DMS 273 (cell line): ENCODE measurements around the gene ADGRV1.
A peak's percentile ranks its signal among the peaks of the same experiment; 100 is the strongest.
"Not testable (repeated sequence)": the region's sequence is repeated elsewhere in the genome, so short reads cannot be mapped to it uniquely, and the experiment has no call there.

ENCODE experiments used
- DNase-seq: peaks from one replicate; lab custom pipeline; 2025; ENCODE audit not compliant: unreplicated experiment; lab: John Stamatoyannopoulos, UW

ADGRV1 gene

DNA sequence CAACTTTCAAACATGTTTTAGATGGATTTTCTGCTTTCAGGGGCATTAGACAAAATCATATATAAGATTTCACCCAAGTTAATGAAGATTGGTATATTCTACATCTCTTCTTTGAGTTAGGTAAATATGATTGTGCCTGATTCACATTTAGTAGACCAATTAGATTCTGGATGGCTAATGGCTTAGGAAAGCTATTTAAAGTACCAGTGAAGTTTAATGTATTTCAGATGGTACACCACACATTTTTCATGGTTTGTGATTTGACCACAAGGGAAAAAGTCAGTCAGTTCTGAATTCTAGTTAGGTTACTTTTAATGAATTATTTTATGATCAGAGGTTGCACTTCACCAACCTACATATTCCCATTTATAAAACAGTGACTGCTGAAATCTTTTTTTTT lies 409.7 kb downstream of the ADGRV1 start:
- DNase-seq, result no peak

- DNase-seq, result not testable (repeated sequence)
Measured at GRCh38 chr5:90969945-90970344, 411.3 kb downstream of the ADGRV1 start.

- no peak for DNase-seq
Measured at GRCh38 chr5:90981177-90981576, 422.6 kb downstream of the ADGRV1 start.

GRCh38 chr5:90981821-90982220 lies 423.2 kb downstream of the ADGRV1 start:
- no peak for DNase-seq

- no peak for DNase-seq
Measured at GRCh38 chr5:90982576-90982975, 424.0 kb downstream of the ADGRV1 start.

- no peak for DNase-seq
Measured at GRCh38 chr5:90983148-90983547, 424.6 kb downstream of the ADGRV1 start.

- DNase-seq, result no peak
Measured at GRCh38 chr5:90983711-90984124, 425.1 kb downstream of the ADGRV1 start.

- no peak for DNase-seq
Measured at GRCh38 chr5:90985341-90985740, 426.7 kb downstream of the ADGRV1 start.

DNA sequence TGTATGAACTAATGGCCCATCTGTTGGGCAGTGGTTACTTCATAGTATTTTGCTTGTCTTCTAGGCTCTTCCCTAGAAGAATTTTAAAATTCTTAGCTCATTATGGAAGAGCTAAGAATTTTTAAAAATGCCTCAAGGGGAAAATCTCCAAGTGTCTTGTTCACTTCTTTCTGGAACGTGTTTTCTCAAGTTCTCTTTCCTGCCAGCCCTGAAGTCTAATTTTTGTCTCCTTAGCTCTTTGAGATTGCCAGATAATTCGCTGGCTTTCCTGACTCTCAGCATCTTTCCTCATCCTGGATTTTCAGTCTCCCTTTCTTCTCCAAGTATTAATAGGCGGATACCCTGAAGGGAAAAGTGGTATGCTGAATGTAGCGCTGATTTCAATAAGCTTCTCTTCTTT lies 429.1 kb downstream of the ADGRV1 start:
- DNase-seq, result no peak

GRCh38 chr5:90991201-90991600 lies 432.6 kb downstream of the ADGRV1 start:
- no peak for DNase-seq

DNA sequence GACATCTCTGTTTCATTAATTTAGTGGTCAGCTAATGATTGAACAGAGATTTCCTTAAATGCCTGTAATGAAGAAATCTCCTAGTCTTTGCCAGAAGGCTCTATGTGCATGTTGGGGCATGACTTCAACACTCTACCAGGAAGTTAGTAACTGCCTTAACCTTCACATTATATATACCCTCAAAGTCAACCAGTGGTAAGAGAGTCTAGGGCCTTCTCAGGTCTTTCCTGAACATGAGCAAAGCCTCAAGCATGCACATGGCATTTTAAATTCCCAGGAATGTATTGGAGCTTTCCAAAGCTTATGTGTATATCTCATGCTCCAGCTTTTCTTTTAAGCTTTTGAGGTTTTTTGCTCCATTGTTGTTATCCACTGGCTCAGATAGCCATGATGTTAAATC lies 436.2 kb downstream of the ADGRV1 start:
- no peak for DNase-seq

- DNase-seq, result no peak
Measured at GRCh38 chr5:90996089-90996488, 437.5 kb downstream of the ADGRV1 start.

DNA sequence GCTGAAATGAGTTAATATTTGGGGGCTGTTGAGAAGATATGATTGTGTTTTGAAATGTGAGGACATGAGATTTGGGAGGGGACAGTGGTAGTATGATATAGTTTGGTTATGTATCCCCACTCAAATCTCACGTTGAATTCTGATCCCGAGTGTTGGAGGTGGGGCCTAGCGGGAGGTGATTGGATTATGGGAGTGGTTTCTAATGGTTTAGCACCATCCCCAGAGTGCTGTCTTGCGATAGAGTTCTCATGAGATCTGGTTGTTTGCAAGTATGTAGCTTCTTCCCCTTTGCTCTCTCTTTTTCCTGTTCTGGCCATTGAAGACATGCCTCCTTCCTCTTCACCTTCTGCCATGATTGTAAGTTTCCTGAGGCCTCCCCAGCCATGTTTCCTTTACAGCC lies 438.5 kb downstream of the ADGRV1 start:
- DNase-seq, result no peak

DNA sequence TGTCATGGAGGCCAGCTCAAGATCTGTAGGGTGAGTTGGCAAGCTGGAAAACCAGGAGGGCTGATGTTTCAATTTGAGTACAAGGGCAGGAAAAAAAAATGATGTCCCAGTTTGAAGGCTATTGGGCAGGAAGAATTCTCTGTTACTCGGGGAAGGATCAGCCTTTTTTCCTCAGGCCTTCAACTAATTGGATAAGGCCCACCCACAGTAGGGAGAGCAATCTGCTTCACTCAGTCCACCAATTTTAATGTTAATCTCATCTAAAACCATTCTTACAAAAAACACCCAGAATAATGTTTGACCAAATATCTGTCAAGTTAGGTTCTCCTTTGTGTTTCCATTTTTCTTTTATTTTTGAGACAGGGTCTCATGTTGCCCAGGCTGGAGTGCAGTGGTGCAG lies 442.1 kb downstream of the ADGRV1 start:
- no peak for DNase-seq

DNA sequence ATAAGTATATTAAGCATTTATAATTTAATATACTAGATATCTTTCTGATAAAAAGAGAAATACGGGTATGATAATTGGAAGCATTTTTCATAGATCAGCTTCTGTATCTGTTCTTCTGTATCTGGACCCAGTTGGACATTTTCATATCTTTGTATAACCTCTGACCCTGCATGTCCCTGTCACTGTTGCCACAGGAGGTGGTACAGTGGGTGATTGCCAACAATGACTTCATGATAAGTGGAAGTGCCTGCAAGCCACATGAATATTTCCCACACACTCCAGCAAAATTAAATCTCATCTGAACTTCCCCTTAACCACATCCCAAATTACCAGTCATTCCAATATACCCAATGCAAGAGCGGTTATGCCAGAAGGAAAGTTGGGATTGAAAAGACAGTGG lies 448.1 kb downstream of the ADGRV1 start:
- no peak for DNase-seq

- DNase-seq, result no peak
Measured at GRCh38 chr5:91007251-91007650, 448.7 kb downstream of the ADGRV1 start.

DNA sequence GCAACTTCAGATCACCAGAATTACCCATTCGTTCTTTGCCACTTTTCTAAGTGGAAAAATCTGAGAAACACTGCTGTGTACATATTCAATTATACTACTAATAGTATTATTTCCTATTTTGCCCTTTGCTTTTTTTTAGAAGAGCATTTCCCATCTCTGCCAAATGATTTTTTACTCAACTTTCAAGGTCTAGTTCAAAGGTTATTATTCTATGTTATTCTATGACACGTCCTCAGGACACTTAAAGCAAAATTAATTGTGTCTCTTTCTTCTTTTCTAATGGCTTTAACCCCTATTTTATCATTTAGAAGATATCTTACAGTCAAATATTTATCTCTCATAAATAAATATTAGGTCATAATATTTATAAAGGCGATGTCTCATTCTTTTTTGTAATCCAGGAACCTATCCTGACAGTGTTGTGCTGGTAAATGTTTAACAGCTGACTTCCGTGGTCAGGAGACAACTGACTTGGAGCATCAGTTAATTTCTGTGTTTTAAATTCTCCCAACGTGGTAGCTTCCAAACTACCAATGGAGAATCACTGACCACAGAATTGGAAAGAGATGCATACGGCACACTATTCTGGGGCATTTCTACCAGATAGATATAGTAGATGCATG lies 449.3 kb downstream of the ADGRV1 start:
- no peak for DNase-seq

- no peak for DNase-seq
Measured at GRCh38 chr5:91010090-91010489, 451.5 kb downstream of the ADGRV1 start.

DNA sequence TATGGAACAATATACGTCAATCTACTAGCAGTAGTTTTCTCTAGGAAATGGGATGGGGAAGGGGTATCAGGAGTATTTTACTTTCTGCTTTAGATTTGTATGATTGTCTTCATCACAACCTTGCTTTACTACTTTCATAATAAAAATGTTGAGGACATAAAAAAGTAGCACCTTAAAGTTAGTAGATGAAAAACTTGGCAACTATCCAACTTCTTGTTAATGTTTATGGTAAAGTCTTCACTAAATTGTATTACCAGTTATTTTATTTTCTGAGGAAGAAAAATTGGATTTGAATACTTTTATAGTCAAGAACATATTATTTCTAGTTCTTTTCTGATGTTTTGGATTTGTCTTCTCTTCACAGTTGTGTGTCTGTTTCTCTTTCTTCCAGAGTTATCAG lies 452.4 kb downstream of the ADGRV1 start:
- peak; percentile 25 for DNase-seq

- not testable (repeated sequence) for DNase-seq
Measured at GRCh38 chr5:91012867-91013266, 454.3 kb downstream of the ADGRV1 start.

DNA sequence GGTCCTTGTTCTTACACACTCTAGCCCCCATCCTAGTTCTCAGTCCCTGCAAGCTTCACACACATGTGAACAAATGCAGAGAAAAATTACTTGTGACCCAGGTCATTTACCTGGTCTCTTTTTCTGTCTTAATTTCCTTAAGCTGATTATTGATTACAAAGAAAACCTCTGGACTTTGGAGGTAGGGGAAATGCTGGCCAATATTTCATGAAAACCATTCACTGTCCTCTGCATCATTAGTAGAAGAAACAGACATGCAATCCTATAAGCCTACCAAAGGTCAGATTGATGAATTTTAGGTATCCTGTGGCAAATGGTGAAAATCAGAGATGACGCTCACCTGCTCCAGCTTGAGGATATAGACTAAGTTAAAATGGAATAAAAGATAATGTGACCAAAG lies 457.7 kb downstream of the ADGRV1 start:
- no peak for DNase-seq

GRCh38 chr5:91016954-91017700 lies 458.5 kb downstream of the ADGRV1 start:
- no peak for DNase-seq

GRCh38 chr5:91018200-91018599 lies 459.6 kb downstream of the ADGRV1 start:
- DNase-seq, result no peak
